MM.1S (cell line): Measurements from ENCODE around the gene CBX2.

Experiments used
- DNase-seq: peaks from one replicate; pipeline ENCODE4 v3.0.0-alpha.2; 2015
- H2AFZ ChIP-seq: fragments of 300-600 bp; sonication (generic); 2 replicates; pipeline ENCODE4 v1.6.0; 2016; ENCODE audit warnings: antibody characterized with exemption, low read length
- H3F3A ChIP-seq: fragments of 300-600 bp; sonication (generic); 2 replicates; pipeline ENCODE4 v1.6.1; 2016; ENCODE audit warnings: mild to moderate bottlenecking, antibody characterized with exemption, low read length, moderate library complexity, mixed read lengths; ENCODE audit not compliant: insufficient read depth
- H3K27ac ChIP-seq: fragments of 300-600 bp; sonication (generic); 2 replicates; pipeline ENCODE4 v1.5.1; 2016; ENCODE audit warnings: mild to moderate bottlenecking, low read length
- H3K27me3 ChIP-seq: fragments of 300-600 bp; sonication (generic); replicated peaks from 2 replicates; pipeline ENCODE4 v1.6.0; 2016; ENCODE audit warnings: low read length; ENCODE audit not compliant: insufficient read depth
- H3K36me3 ChIP-seq: fragments of 300-600 bp; sonication (generic); replicated peaks from 2 replicates; pipeline ENCODE4 v1.6.1; 2016; ENCODE audit warnings: mild to moderate bottlenecking, low read length, mixed read lengths; ENCODE audit not compliant: insufficient read depth
- H3K4me1 ChIP-seq: fragments of 300-600 bp; sonication (generic); 2 replicates; pipeline ENCODE4 v1.6.1; 2016; ENCODE audit warnings: low read length, mixed read lengths
- H3K4me2 ChIP-seq: fragments of 300-600 bp; sonication (generic); 2 replicates; pipeline ENCODE4 v1.6.0; 2016; ENCODE audit warnings: low read depth, low read length
- H3K4me3 ChIP-seq: fragments of 300-600 bp; sonication (generic); 2 replicates; pipeline ENCODE4 v1.5.1; 2016; ENCODE audit warnings: low read length, mixed read lengths
- H3K79me2 ChIP-seq: fragments of 300-600 bp; sonication (generic); 2 replicates; pipeline ENCODE4 v1.6.1; 2016; ENCODE audit warnings: mixed run types, low read length, mixed read lengths
- H3K9ac ChIP-seq: fragments of 300-600 bp; sonication (generic); 2 replicates; pipeline ENCODE4 v1.6.1; 2016; ENCODE audit warnings: low read length, mixed read lengths
- H3K9me2 ChIP-seq: fragments of 300-600 bp; sonication (generic); replicated peaks from 2 replicates; pipeline ENCODE4 v1.6.1; 2016; ENCODE audit warnings: mild to moderate bottlenecking, low read length, mixed read lengths; ENCODE audit not compliant: insufficient read depth
- H3K9me3 ChIP-seq: fragments of 300-600 bp; sonication (generic); replicated peaks from 2 replicates; pipeline ENCODE4 v1.6.1; 2016; ENCODE audit warnings: mild to moderate bottlenecking, low read length, mixed read lengths; ENCODE audit not compliant: insufficient read depth
- H4K20me1 ChIP-seq: fragments of 300-600 bp; sonication (generic); 2 replicates; pipeline ENCODE4 v1.6.1; 2016; ENCODE audit warnings: mild to moderate bottlenecking, low read length, moderate library complexity, mixed read lengths; ENCODE audit not compliant: insufficient read depth
- EZH2 ChIP-seq: fragments of 300-600 bp; sonication (generic); optimal IDR thresholded peaks from 2 replicates; pipeline ENCODE3; 2017; ENCODE audit warnings: low read depth, mild to moderate bottlenecking, antibody characterized with exemption, low read length, mixed read lengths
- EZH2phosphoT487 ChIP-seq: fragments of 300-600 bp; sonication (generic); IDR thresholded peaks from 2 replicates; pipeline ENCODE4 v1.6.1; 2018; ENCODE audit warnings: antibody characterized with exemption, low read length
- TF ChIP-seq, protein P1 (sequence below): fragments of 300-600 bp; sonication (generic); IDR thresholded peaks from 2 replicates; pipeline ENCODE4 v1.5.1; 2016; ENCODE audit warnings: antibody characterized with exemption, low read length, mixed read lengths

CBX2 gene

DNA sequence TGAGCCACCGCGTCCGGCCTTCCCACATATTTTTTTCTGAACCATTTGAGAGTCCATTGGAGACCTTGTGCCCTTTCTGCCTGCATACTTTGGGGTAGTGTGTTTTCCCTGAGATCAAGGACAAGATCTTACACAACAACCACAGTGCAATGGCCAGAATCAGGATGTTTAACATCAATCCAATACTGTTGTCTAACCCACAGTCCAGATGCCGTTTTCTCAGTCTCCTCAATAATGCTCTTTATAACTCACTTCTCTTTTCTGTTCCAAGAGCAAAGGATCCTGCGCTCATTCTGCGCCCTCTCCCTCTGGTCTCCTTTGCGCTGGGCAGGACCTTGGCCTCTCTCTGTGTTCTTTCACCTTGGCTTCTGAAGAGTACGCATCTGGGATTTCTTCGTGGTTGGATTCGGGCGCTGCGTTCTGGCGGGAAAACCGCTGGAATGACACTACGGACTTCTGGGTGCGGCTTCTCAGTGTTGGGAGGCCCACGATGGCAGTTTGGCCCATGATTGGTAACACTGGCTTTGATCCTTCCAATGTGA is 44.7 kb downstream of the CBX2 start:
- peaks cover 88% of the 10 kb centered on the region for H3K27me3 ChIP-seq

DNA sequence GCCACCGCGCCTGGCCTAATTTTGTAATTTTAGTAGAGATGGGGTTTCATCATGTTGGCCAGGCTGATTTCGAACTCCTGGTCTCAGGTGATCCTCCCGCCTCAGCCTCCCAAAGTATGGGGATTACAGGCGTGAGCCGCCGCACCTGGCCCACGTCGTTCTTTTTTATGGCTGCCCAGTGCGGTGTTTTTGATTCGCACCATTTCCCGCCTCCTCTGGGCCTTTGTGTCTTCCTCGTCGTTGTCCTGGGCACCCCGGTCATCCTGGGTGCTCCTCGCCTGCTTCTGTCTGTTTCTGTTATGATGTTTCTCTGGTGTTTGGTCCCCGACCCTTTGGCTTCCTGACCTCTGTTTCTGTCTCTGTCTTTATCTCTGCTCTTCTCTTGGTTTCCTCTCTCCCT is 46.3 kb downstream of the CBX2 start:
- no peak overlapping the region for H3K9ac ChIP-seq
- no peak for DNase-seq
- H3F3A ChIP-seq, result no peaks in the 10 kb centered on the region
- no peak overlapping the region for H3K4me3 ChIP-seq
- H3K9me2 ChIP-seq, result no peaks in the 10 kb centered on the region
- peaks cover 77% of the 10 kb centered on the region for H3K27me3 ChIP-seq
- TF ChIP-seq, protein P1, sequence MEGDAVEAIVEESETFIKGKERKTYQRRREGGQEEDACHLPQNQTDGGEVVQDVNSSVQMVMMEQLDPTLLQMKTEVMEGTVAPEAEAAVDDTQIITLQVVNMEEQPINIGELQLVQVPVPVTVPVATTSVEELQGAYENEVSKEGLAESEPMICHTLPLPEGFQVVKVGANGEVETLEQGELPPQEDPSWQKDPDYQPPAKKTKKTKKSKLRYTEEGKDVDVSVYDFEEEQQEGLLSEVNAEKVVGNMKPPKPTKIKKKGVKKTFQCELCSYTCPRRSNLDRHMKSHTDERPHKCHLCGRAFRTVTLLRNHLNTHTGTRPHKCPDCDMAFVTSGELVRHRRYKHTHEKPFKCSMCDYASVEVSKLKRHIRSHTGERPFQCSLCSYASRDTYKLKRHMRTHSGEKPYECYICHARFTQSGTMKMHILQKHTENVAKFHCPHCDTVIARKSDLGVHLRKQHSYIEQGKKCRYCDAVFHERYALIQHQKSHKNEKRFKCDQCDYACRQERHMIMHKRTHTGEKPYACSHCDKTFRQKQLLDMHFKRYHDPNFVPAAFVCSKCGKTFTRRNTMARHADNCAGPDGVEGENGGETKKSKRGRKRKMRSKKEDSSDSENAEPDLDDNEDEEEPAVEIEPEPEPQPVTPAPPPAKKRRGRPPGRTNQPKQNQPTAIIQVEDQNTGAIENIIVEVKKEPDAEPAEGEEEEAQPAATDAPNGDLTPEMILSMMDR, result no peak
- TF ChIP-seq EZH2phosphoT487, result no peak
- no peak for TF ChIP-seq EZH2
- H3K4me2 ChIP-seq, result no peak overlapping the region
- no peaks in the 10 kb centered on the region for H3K9me3 ChIP-seq
- no peaks in the 10 kb centered on the region for H3K4me1 ChIP-seq
- no peak overlapping the region for H3K27ac ChIP-seq
- no peak overlapping the region for H2AFZ ChIP-seq
- H3K36me3 ChIP-seq, result no peaks in the 10 kb centered on the region
- H3K79me2 ChIP-seq, result no peaks in the 10 kb centered on the region
- H4K20me1 ChIP-seq, result no peaks in the 10 kb centered on the region

More for the DNA sequence above, 44.7 kb downstream of the CBX2 start:
- Histone ChIP-seq H3K36me3 (no peaks in the 10 kb centered on the region), H3K79me2 (no peaks in the 10 kb centered on the region), H3K4me2 (no peak overlapping the region), H3K9ac (no peak overlapping the region), H3K4me1 (no peaks in the 10 kb centered on the region), H3K9me3 (no peaks in the 10 kb centered on the region), H3K4me3 (no peak overlapping the region), H4K20me1 (no peaks in the 10 kb centered on the region), H3F3A (no peaks in the 10 kb centered on the region), H3K27ac (no peak overlapping the region), H2AFZ (no peak overlapping the region), H3K9me2 (no peaks in the 10 kb centered on the region)
- DNase-seq, result no peak
- TF ChIP-seq EZH2phosphoT487 (no peak), EZH2 (no peak)
- TF ChIP-seq, protein P1, result no peak

DNA sequence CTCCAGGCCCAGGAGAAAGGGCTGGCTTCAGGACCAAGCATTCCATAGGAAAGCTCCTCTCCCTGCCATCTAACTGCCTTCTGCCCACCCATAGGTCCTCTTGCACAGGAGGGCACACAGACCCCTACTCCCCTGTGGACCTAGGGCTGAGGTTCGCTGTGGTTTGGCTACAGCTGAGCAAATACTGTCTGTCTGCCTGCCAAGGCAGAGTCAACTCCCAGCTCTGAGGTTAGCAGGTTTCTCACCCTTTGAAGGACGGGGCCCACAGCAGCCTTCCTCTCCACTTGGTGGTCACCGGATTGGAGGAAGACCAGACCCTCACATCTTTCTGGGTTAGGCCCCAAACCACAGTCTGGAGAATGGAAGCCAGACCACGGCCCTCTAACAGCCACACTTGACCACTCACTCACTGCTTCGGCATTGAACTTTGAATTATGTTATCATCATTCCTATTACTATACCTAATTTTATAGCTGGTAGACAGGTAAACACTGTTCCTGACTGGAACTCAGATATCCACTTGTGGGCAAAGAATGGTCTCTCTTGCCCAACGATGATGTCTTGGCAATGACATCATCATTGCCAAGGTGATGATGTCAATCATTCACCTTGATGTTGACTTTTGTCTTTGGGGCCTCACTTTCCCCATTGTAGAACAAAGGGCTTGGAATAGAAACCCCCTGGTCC is 47.1 kb downstream of the CBX2 start:
- no peak overlapping the region for H3K4me2 ChIP-seq

More for the DNA sequence above, 47.1 kb downstream of the CBX2 start:
- Histone ChIP-seq H4K20me1 (no peaks in the 10 kb centered on the region), H3K27me3 (peaks cover 76% of the 10 kb centered on the region), H3K27ac (no peak overlapping the region), H3K79me2 (no peaks in the 10 kb centered on the region), H3K4me3 (no peak overlapping the region), H3K36me3 (no peaks in the 10 kb centered on the region), H2AFZ (no peak overlapping the region), H3K9me3 (no peaks in the 10 kb centered on the region), H3K9me2 (no peaks in the 10 kb centered on the region), H3K9ac (no peak overlapping the region), H3F3A (no peaks in the 10 kb centered on the region), H3K4me1 (no peaks in the 10 kb centered on the region)
- no peak for DNase-seq
- TF ChIP-seq EZH2phosphoT487 (no peak), EZH2 (no peak)
- TF ChIP-seq, protein P1, result no peak
